NCI-H1930 (cell line): ENCODE results near the gene ZNF724.
"Not testable (repeated sequence)": the region's sequence is repeated elsewhere in the genome, so short reads cannot be mapped to it uniquely, and the experiment has no call there.

Experiments
- DNase-seq, 2 experiments: peaks; one replicate each; lab custom pipeline; 2025; lab: John Stamatoyannopoulos, UW

ZNF724 gene

GRCh38 chr19:23249911-23250649, at the start of gene ZNF724:
Gene ZNF724 (minus strand): TSS chr19:23250394. CDS start chr19:23250242, 152 bp downstream.
- DNase-seq: peak; percentile 80 to 82

- no peak for DNase-seq
These were observed 43.9 kb upstream of the ZNF724 start for GRCh38 chr19:23294141-23294540.

GRCh38 chr19:23289966-23290365, 39.8 kb upstream of the ZNF724 start:
- not testable (repeated sequence) for DNase-seq

- DNase-seq: no peak
These were observed 37.4 kb upstream of the ZNF724 start for GRCh38 chr19:23287620-23288019.

GRCh38 chr19:23286477-23286876, 36.3 kb upstream of the ZNF724 start:
- DNase-seq: no peak

- DNase-seq: no peak
These were observed 35.8 kb upstream of the ZNF724 start for GRCh38 chr19:23285948-23286347.

GRCh38 chr19:23285326-23285725, 35.1 kb upstream of the ZNF724 start:
- not testable (repeated sequence) for DNase-seq

- DNase-seq: peak in 1 of 2 experiments; percentile 0
These were observed 33.7 kb upstream of the ZNF724 start for GRCh38 chr19:23283925-23284324.

GRCh38 chr19:23281663-23282276, 31.6 kb upstream of the ZNF724 start:
- no peak for DNase-seq

- DNase-seq: not testable (repeated sequence)
These were observed 27.9 kb upstream of the ZNF724 start for GRCh38 chr19:23278118-23278517.

- peak; percentile 64 to 65 for DNase-seq
These were observed 23.6 kb upstream of the ZNF724 start for GRCh38 chr19:23273590-23274412.

- no peak for DNase-seq
These were observed 22.9 kb upstream of the ZNF724 start for GRCh38 chr19:23273022-23273589.

- DNase-seq: no peak
These were observed 13.8 kb upstream of the ZNF724 start for GRCh38 chr19:23263870-23264590.

GRCh38 chr19:23263396-23263795, 13.2 kb upstream of the ZNF724 start:
- DNase-seq: no peak

- no peak for DNase-seq
These were observed 12.7 kb upstream of the ZNF724 start for GRCh38 chr19:23262920-23263319.

- DNase-seq: no peak
These were observed 11.4 kb upstream of the ZNF724 start for GRCh38 chr19:23261496-23262020.

GRCh38 chr19:23260956-23261355, 10.8 kb upstream of the ZNF724 start:
- no peak for DNase-seq

GRCh38 chr19:23259961-23260360, 9.8 kb upstream of the ZNF724 start:
- no peak for DNase-seq

- DNase-seq: no peak
These were observed 5.5 kb upstream of the ZNF724 start for GRCh38 chr19:23255700-23256099.

GRCh38 chr19:23254141-23254910, 4.1 kb upstream of the ZNF724 start:
- no peak for DNase-seq

GRCh38 chr19:23253256-23253655, 3.1 kb upstream of the ZNF724 start:
- not testable (repeated sequence) for DNase-seq
